K562 (cell line): ENCODE results near the gene RPL11. TPM values are rescaled to one million over a fixed set of nuclear protein-coding genes. Genes with fewer than 3 reads are reported as not detected.

Experiments used
- ATAC-seq: fragments of 200-7000 bp; cut with Tn5 transposase; 3 replicates; pipeline ENCODE4 v1.9.1; 2020; ENCODE audit warnings: moderate library complexity
- BruUV-seq: library from RNA; stranded (reverse); fragments of 400-500 nt; replicated peaks from 2 replicates; lab custom pipeline; 2021; lab: Mats Ljungman, UMichigan
- CTCF ChIA-PET: fragments of 300-600 bp; formaldehyde crosslinking; extraction: SDS; loops from one replicate; lab custom pipeline; 2021; ENCODE audit warnings: low intra/inter-chr PET ratio; lab: Yijun Ruan, JAX
- POLR2A ChIA-PET: fragments of 300-600, 350-650 bp; sonication (Branson Sonifier 250); formaldehyde crosslinking; extraction: SDS; loops from one replicate; lab custom pipeline; 2021; ENCODE audit warnings: antibody characterized with exemption, inconsistent platforms; lab: Yijun Ruan, JAX
- DNase-seq, 4 experiments: peaks; one replicate each; pipeline versions ENCODE4 v3.0.0 to v3.0.0-alpha.2; 2011 to 2018; ENCODE audit warnings: low spot score in 3 of 4, mixed read lengths in 3 of 4; ENCODE audit errors: extremely low read depth in 1 of 4
- FAIRE-seq: peaks from 2 replicates; lab custom pipeline; 2011; peaks lifted over from hg19 to GRCh38; lab: Jason Lieb, UNC
- H2AFZ ChIP-seq: 2 replicates; pipeline ENCODE4 v1.6.0; 2011; ENCODE audit warnings: low read depth, low read length, control low read depth, inconsistent platforms
- H3K27ac ChIP-seq: fragments of 200-600 bp; 3 replicates; pipeline ENCODE4 v1.8.0; 2011; ENCODE audit warnings: low read depth, mild to moderate bottlenecking, control low read depth, inconsistent platforms, low read length, moderate library complexity, mixed read lengths; ENCODE audit errors: extremely low read depth
- H3K27me3 ChIP-seq, 2 experiments: fragments of 300-600 bp in 1 of 2; 2 replicates in 1 of 2; 3 replicates in 1 of 2; pipeline versions ENCODE4 v1.6.0 to v1.8.0; 2011; ENCODE audit warnings: inconsistent platforms in 2 of 2, low read length in 2 of 2, mild to moderate bottlenecking in 1 of 2, mixed read lengths in 1 of 2, moderate library complexity in 1 of 2; ENCODE audit not compliant: control insufficient read depth in 2 of 2, insufficient read depth in 2 of 2
- H3K36me3 ChIP-seq: fragments of 300-600 bp; 3 replicates; pipeline ENCODE4 v1.8.0; 2011; ENCODE audit warnings: mild to moderate bottlenecking, low read length, inconsistent platforms; ENCODE audit not compliant: control insufficient read depth, insufficient read depth
- H3K4me1 ChIP-seq, 2 experiments: fragments of 200-600 bp in 1 of 2; replicated peaks in 1 of 2; 2 replicates in 1 of 2; 3 replicates in 1 of 2; pipeline versions ENCODE4 v1.5.1 to v1.8.0; 2011; ENCODE audit warnings: inconsistent platforms in 2 of 2, low read length in 2 of 2, mild to moderate bottlenecking in 1 of 2, mixed read lengths in 1 of 2, moderate library complexity in 1 of 2; ENCODE audit not compliant: control insufficient read depth in 2 of 2, insufficient read depth in 2 of 2
- H3K4me2 ChIP-seq: 2 replicates; pipeline ENCODE4 v1.6.1; 2011; ENCODE audit warnings: low read length, control low read depth, inconsistent platforms, mixed read lengths; ENCODE audit not compliant: insufficient read depth
- H3K4me3 ChIP-seq: fragments of 200-600 bp; sonication (generic), shearing (Covaris generic); 2 replicates; pipeline ENCODE4 v1.5.1; 2016; ENCODE audit warnings: control low read depth, inconsistent platforms
- H3K79me2 ChIP-seq: fragments of 200-600 bp; 3 replicates; pipeline ENCODE4 v1.8.0; 2011; ENCODE audit warnings: low read length, inconsistent platforms; ENCODE audit not compliant: control insufficient read depth, insufficient read depth
- H3K9ac ChIP-seq, 2 experiments: 2 replicates each; pipeline versions ENCODE4 v1.6.0 to v1.6.1; 2011; ENCODE audit warnings: low read depth in 2 of 2, low read length in 2 of 2, control low read depth in 1 of 2, inconsistent platforms in 1 of 2, mild to moderate bottlenecking in 1 of 2, mixed read lengths in 1 of 2; ENCODE audit not compliant: insufficient read depth in 1 of 2
- H3K9me1 ChIP-seq: one replicate; pipeline ENCODE4 v1.6.0; 2011; ENCODE audit warnings: inconsistent platforms, mild to moderate bottlenecking, low read length, moderate library complexity; ENCODE audit not compliant: control insufficient read depth, insufficient read depth
- H3K9me3 ChIP-seq: replicated peaks from 2 replicates; pipeline ENCODE4 v1.5.1; 2011; ENCODE audit warnings: low read depth, low read length, inconsistent platforms; ENCODE audit not compliant: control insufficient read depth, insufficient read depth
- H4K20me1 ChIP-seq: replicated peaks from 2 replicates; pipeline ENCODE4 v1.6.1; 2011; ENCODE audit warnings: low read length, inconsistent platforms, mixed read lengths; ENCODE audit not compliant: control insufficient read depth, insufficient read depth
- CBFB ChIP-seq: sonication (generic); formaldehyde crosslinking; IDR thresholded peaks from 2 replicates; pipeline ENCODE4 v1.4.0; 2020; ENCODE audit warnings: mild to moderate bottlenecking, missing genetic modification reagents
- ESRRB ChIP-seq: fragments of 250-450 bp; sonication (Bioruptor Pico); IDR thresholded peaks from 2 replicates; pipeline ENCODE4 v1.5.0; 2020; ENCODE audit warnings: mild to moderate bottlenecking, moderate library complexity, borderline replicate concordance
- KDM5B ChIP-seq: fragments of 200-600 bp; sonication (generic); IDR thresholded peaks from 2 replicates; pipeline ENCODE4 v1.6.1; 2012; ENCODE audit warnings: low read depth, mild to moderate bottlenecking, moderate library complexity, low read length, control low read depth, inconsistent platforms; ENCODE audit not compliant: insufficient replicate concordance
- POLR2A ChIP-seq: fragments of 450-650 bp; conservative IDR thresholded peaks from 2 replicates; pipeline ENCODE4 v1.6.1; 2016
- RBFOX2 ChIP-seq: fragments of 200-400 bp; formaldehyde crosslinking; IDR thresholded peaks from 2 replicates; pipeline ENCODE4 v1.6.1; 2017; ENCODE audit warnings: low read depth, mild to moderate bottlenecking, low read length, moderate library complexity
- SMAD1 ChIP-seq: fragments of 150-350 bp; IDR thresholded peaks from 2 replicates; pipeline ENCODE4 v1.6.1; 2014; ENCODE audit warnings: low read length, low read depth; ENCODE audit not compliant: partially characterized antibody
- ZNF24 ChIP-seq: fragments of 450-650 bp; IDR thresholded peaks from 2 replicates; pipeline ENCODE4 v1.6.1; 2016
- WGBS: fragments of 100-300 bp; shearing (Covaris generic); methylation state at CpG from one replicate; pipeline ENCODE4 v1.1.6; 2016; ENCODE audit warnings: low coverage, mixed read lengths; ENCODE audit not compliant: insufficient coverage; ENCODE audit errors: missing lambda C conversion rate; 5-methylcytosine and 5-hydroxymethylcytosine counted together
- in situ Hi-C: fragments of 300-500 bp; cut with MboI; formaldehyde crosslinking; loops from 4 replicates; pipeline ENCODE4 v1.15.0; 2018; ENCODE audit warnings: inconsistent platforms, mixed read lengths
- intact Hi-C: fragments of 100-400 bp; cut with micrococcal nuclease; formaldehyde crosslinking; loops from 2 replicates; pipeline ENCODE4 v1.14.2; 2022
- polyA plus RNA-seq, 8 experiments: library from polyadenylated mRNA; depleted of rRNA in 4 of 8; stranded (reverse) in 5 of 8; unstranded in 3 of 8; fragments of >200 nt; fragmentation: Nextera tagmentation in 2 of 8; fragmentation: Illumina TruSeq in 1 of 8; extraction: Ambion mirVana in 2 of 8; extraction: Trizol in 1 of 8; gene quantifications; 2 replicates each; pipeline versions ENCODE4 v1.2.1 to v1.2.3, GENCODE V29; 2011 to 2014; ENCODE audit warnings: inconsistent platforms in 1 of 8, missing spikeins in 1 of 8
- total RNA-seq, 7 experiments: library from RNA; depleted of rRNA in 6 of 7; stranded (reverse); fragments of >200 nt in 6 of 7; fragmentation: Illumina TruSeq in 2 of 7; extraction: Trizol in 2 of 7; gene quantifications; 2 replicates each; pipeline versions ENCODE4 v1.2.1 to v1.2.3, GENCODE V29; 2011 to 2021; ENCODE audit warnings: low replicate concordance in 1 of 7
- TF ChIP-seq, protein P1 (sequence below): fragments of 250-450 bp; sonication (Bioruptor Pico); IDR thresholded peaks from 2 replicates; pipeline ENCODE4 v1.4.0; 2020; ENCODE audit warnings: borderline replicate concordance
- TF ChIP-seq, protein P2 (sequence below): sonication (generic); formaldehyde crosslinking; IDR thresholded peaks from 2 replicates; pipeline ENCODE4 v1.8.1; 2023; ENCODE audit warnings: mild to moderate bottlenecking, missing genetic modification reagents
- TF ChIP-seq, protein P3 (sequence below), 2 experiments: fragments of 450-650 bp; formaldehyde crosslinking in 1 of 2; IDR thresholded peaks; 2 replicates each; pipeline versions ENCODE4 v1.4.0 to v1.6.1; 2014 to 2020; ENCODE audit warnings: mild to moderate bottlenecking in 2 of 2, borderline replicate concordance in 1 of 2, low read depth in 1 of 2

Gene RPL11
- total and polyA plus RNA-seq, 9 of the 15 experiments (the other 6 are each of a cell fraction or from before 2014, with no cell fraction given), result 1,781 to 4,526 (median 3,111) TPM

DNA sequence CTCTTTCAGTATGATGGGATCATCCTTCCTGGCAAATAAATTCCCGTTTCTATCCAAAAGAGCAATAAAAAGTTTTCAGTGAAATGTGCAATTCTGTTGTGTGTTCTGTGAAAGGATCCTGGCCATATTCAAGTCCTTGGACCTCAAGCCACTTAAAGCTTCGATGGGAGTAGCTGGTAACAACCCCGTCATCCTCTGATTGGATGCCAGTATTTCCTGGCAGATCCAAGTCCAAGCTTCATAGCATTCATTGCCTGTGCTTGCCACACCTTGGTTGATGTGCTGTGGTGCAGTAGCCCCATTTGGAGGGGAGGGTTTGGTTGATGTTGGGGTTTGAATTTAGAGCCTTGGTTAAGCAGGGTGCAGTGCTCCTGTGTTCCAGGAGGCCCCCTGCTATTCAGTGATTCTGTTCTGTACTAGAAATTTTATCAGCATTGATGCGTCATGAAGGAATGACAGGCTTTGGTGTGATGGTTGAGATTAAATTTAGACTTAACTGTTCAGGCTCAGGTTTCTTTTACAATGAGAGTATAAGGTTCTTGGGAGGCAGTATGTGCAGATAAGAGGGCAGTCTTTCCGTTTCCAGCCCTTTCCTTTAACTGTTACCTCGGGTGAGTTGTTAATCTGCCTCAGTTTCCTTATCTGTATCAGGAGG, 4.9 kb downstream of the RPL11 start:
- in situ Hi-C loops, result no loop called here
- peaks cover 6% of the 10 kb centered on the region for H3K9me1 ChIP-seq
- WGBS, result 42% methylated on average over 6 of the region's 6 CpGs
- H3K79me2 ChIP-seq, result peaks cover 97% of the 10 kb centered on the region
- DNase-seq, result peak in 2 of 4 experiments; percentile 35 to 50
- no peak for ATAC-seq
- H3K36me3 ChIP-seq, result peaks cover 97% of the 10 kb centered on the region
- H4K20me1 ChIP-seq, result peaks cover 73% of the 10 kb centered on the region
- intact Hi-C loops, result no loop called here
- no peaks in the 10 kb centered on the region for H3K9me3 ChIP-seq
- H3K4me1 ChIP-seq, result peaks cover 17 to 36% of the 10 kb centered on the region in 2 experiments; a peak in 4 of 5 replicates
- H3K9ac ChIP-seq, result peak overlapping the region in 1 of 2 experiments; percentile 17; a peak in 1 of 4 replicates
- no peak for FAIRE-seq
- CTCF ChIA-PET, result no interaction called here
- no peaks in the 10 kb centered on the region for H3K27me3 ChIP-seq
- no peak overlapping the region for H3K27ac ChIP-seq
- H3K4me2 ChIP-seq, result peak overlapping the region; percentile 21
- no peak overlapping the region for H3K4me3 ChIP-seq
- POLR2A ChIA-PET, result interaction anchor here (0.9 to 2.4 kb wide), 7 partner anchors 8 to 138 kb away, joined by 3 to 13 read pairs (median 5); partner anchors contain the start of gene ELOA
- no TSS peak for BruUV-seq
- no peak overlapping the region for H2AFZ ChIP-seq
- TF ChIP-seq SMAD1, result peak; percentile 9
- TF ChIP-seq, protein P1, sequence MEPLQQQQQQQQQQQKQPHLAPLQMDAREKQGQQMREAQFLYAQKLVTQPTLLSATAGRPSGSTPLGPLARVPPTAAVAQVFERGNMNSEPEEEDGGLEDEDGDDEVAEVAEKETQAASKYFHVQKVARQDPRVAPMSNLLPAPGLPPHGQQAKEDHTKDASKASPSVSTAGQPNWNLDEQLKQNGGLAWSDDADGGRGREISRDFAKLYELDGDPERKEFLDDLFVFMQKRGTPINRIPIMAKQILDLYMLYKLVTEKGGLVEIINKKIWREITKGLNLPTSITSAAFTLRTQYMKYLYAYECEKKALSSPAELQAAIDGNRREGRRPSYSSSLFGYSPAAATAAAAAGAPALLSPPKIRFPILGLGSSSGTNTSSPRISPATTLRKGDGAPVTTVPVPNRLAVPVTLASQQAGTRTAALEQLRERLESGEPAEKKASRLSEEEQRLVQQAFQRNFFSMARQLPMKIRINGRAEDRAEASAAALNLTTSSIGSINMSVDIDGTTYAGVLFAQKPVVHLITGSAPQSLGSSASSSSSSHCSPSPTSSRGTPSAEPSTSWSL (CRISPR knock-in tag), result 0 out of 2 replicates have a peak, but pooled peaks have one; percentile 47
- TF ChIP-seq, protein P2, sequence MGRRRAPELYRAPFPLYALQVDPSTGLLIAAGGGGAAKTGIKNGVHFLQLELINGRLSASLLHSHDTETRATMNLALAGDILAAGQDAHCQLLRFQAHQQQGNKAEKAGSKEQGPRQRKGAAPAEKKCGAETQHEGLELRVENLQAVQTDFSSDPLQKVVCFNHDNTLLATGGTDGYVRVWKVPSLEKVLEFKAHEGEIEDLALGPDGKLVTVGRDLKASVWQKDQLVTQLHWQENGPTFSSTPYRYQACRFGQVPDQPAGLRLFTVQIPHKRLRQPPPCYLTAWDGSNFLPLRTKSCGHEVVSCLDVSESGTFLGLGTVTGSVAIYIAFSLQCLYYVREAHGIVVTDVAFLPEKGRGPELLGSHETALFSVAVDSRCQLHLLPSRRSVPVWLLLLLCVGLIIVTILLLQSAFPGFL (CRISPR knock-in tag), result 0 out of 2 replicates have a peak, but pooled peaks have one; percentile 46
- peak; percentile 63; the same call in 1 of the 2 replicates for TF ChIP-seq ESRRB (CRISPR knock-in tag)
- no peak for TF ChIP-seq ZNF24
- TF ChIP-seq, protein P3, sequence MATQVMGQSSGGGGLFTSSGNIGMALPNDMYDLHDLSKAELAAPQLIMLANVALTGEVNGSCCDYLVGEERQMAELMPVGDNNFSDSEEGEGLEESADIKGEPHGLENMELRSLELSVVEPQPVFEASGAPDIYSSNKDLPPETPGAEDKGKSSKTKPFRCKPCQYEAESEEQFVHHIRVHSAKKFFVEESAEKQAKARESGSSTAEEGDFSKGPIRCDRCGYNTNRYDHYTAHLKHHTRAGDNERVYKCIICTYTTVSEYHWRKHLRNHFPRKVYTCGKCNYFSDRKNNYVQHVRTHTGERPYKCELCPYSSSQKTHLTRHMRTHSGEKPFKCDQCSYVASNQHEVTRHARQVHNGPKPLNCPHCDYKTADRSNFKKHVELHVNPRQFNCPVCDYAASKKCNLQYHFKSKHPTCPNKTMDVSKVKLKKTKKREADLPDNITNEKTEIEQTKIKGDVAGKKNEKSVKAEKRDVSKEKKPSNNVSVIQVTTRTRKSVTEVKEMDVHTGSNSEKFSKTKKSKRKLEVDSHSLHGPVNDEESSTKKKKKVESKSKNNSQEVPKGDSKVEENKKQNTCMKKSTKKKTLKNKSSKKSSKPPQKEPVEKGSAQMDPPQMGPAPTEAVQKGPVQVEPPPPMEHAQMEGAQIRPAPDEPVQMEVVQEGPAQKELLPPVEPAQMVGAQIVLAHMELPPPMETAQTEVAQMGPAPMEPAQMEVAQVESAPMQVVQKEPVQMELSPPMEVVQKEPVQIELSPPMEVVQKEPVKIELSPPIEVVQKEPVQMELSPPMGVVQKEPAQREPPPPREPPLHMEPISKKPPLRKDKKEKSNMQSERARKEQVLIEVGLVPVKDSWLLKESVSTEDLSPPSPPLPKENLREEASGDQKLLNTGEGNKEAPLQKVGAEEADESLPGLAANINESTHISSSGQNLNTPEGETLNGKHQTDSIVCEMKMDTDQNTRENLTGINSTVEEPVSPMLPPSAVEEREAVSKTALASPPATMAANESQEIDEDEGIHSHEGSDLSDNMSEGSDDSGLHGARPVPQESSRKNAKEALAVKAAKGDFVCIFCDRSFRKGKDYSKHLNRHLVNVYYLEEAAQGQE (IDR thresholded peaks at IDR 0.05; ENCODE audit: borderline replicate concordance), result no peak
- TF ChIP-seq, protein P3 (CRISPR knock-in tag; IDR thresholded peaks at IDR 0.05; ENCODE audit: low read depth), result no peak
- TF ChIP-seq CBFB (CRISPR knock-in tag), result 0 out of 2 replicates have a peak, but pooled peaks have one; percentile 29
- peak; percentile 47 for TF ChIP-seq POLR2A
- TF ChIP-seq RBFOX2, result peak; percentile 14; the same call in 1 of the 2 replicates
- peak; percentile 13 for TF ChIP-seq KDM5B
